SJCRH30 (cell line): Measurements from ENCODE around the gene KLHL7. TPM values are rescaled to one million over a fixed set of nuclear protein-coding genes. Genes with fewer than 3 reads are reported as not detected.
A peak's percentile ranks its signal among the peaks of the same experiment; 100 is the strongest.
"Not testable (repeated sequence)": the region's sequence is repeated elsewhere in the genome, so short reads cannot be mapped to it uniquely, and the experiment has no call there.

Experiments used
- DNase-seq, 2 experiments: peaks; one replicate each; pipeline ENCODE4 v3.0.0-alpha.2; 2015 to 2020
- H3K27ac ChIP-seq: fragments of 250-450 bp; sonication (Bioruptor Pico); 2 replicates; pipeline ENCODE4 v1.5.1; 2020; ENCODE audit warnings: mild to moderate bottlenecking, moderate library complexity
- H3K27me3 ChIP-seq: fragments of 250-450 bp; sonication (Bioruptor Pico); 2 replicates; pipeline ENCODE4 v1.5.1; 2020; ENCODE audit warnings: mild to moderate bottlenecking, moderate library complexity
- H3K36me3 ChIP-seq: fragments of 250-450 bp; sonication (Bioruptor Pico); 2 replicates; pipeline ENCODE4 v1.5.1; 2020; ENCODE audit warnings: mild to moderate bottlenecking, moderate library complexity
- H3K4me1 ChIP-seq: fragments of 250-450 bp; sonication (Bioruptor Pico); 2 replicates; pipeline ENCODE4 v1.5.1; 2020; ENCODE audit warnings: mild to moderate bottlenecking, moderate library complexity
- H3K4me3 ChIP-seq: fragments of 250-450 bp; sonication (Bioruptor Pico); 2 replicates; pipeline ENCODE4 v1.5.1; 2020; ENCODE audit warnings: mild to moderate bottlenecking, moderate library complexity
- H3K9me3 ChIP-seq: fragments of 250-450 bp; sonication (Bioruptor Pico); replicated peaks from 2 replicates; pipeline ENCODE4 v1.5.1; 2020; ENCODE audit warnings: mild to moderate bottlenecking, moderate library complexity
- total RNA-seq: library from RNA; depleted of rRNA; stranded (reverse); fragments of >200 nt; shearing (Covaris generic); gene quantifications from 2 replicates; pipeline ENCODE4 v1.2.3, GENCODE V29; 2014

Gene KLHL7
- total RNA-seq, 1 experiment from 2014 or later = 38.6 TPM

DNA sequence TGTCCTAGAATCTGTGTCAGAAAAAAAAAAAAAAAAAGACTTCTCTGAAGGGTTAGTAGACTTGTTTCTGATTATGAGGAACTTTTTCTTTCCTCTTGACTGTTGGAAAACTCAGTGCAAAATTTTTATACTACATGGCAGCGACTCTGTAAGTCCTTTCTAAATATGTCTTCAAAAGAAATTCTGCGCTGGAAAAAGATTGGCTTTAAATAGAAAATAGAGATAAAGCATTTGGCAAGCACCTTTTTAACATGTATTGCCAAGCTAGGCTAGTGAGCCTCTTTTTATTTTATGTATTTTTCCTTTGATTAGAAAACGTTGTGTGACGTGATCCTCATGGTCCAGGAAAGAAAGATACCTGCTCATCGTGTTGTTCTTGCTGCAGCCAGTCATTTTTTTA lies 17.9 kb downstream of the KLHL7 start:
- Histone ChIP-seq H3K36me3 (peaks cover 13% of the 10 kb centered on the region; the same call in 1 of the 2 replicates), H3K4me1 (no peaks in the 10 kb centered on the region), H3K4me3 (no peak overlapping the region), H3K27me3 (no peaks in the 10 kb centered on the region), H3K9me3 (no peaks in the 10 kb centered on the region), H3K27ac (no peak overlapping the region)
- DNase-seq = no peak

DNA sequence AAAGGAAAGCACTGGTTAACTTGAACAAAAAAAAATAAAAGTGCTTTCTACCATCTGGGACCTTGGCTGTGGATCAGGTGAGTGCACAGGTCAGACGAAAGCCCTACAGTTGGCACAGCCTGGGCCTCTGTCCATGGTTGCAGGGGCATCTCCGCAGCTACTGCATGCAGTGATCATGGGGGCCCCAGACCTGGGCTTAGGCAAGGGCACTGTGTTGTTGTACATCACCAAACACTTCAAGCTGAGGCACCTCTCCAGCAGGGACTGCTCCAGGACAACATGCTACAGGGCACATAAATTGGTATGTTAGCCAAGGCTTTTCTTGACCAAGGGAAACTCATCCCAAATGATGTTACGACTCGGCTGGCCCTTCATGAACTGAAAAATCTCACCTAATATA lies 23.5 kb downstream of the KLHL7 start:
- no peaks in the 10 kb centered on the region for H3K4me1 ChIP-seq
- DNase-seq = no peak
- H3K27ac ChIP-seq = no peak overlapping the region
- H3K9me3 ChIP-seq = no peaks in the 10 kb centered on the region
- H3K27me3 ChIP-seq = no peaks in the 10 kb centered on the region
- H3K4me3 ChIP-seq = no peak overlapping the region
- peaks cover 12% of the 10 kb centered on the region; the same call in 1 of the 2 replicates for H3K36me3 ChIP-seq

- DNase-seq, H3K27me3 ChIP-seq, H3K9me3 ChIP-seq, H3K36me3 ChIP-seq, H3K4me1 ChIP-seq, H3K27ac ChIP-seq, H3K4me3 ChIP-seq: not testable (repeated sequence)
Measured at GRCh38 chr7:23131799-23132198, 26.2 kb downstream of the KLHL7 start.

- H3K4me1 ChIP-seq = no peaks in the 10 kb centered on the region
- no peaks in the 10 kb centered on the region for H3K9me3 ChIP-seq
- H3K4me3 ChIP-seq = no peak overlapping the region
- DNase-seq = no peak
- H3K36me3 ChIP-seq = no peaks in the 10 kb centered on the region
- H3K27ac ChIP-seq = no peak overlapping the region
- no peaks in the 10 kb centered on the region for H3K27me3 ChIP-seq
Measured at GRCh38 chr7:23133797-23134196, 28.2 kb downstream of the KLHL7 start.

- no peaks in the 10 kb centered on the region for H3K4me1 ChIP-seq
- H3K4me3 ChIP-seq = no peak overlapping the region
- no peaks in the 10 kb centered on the region for H3K27me3 ChIP-seq
- DNase-seq = no peak
- H3K36me3 ChIP-seq = no peaks in the 10 kb centered on the region
- H3K9me3 ChIP-seq = no peaks in the 10 kb centered on the region
- no peak overlapping the region for H3K27ac ChIP-seq
Measured at GRCh38 chr7:23135755-23136154, 30.2 kb downstream of the KLHL7 start.

DNA sequence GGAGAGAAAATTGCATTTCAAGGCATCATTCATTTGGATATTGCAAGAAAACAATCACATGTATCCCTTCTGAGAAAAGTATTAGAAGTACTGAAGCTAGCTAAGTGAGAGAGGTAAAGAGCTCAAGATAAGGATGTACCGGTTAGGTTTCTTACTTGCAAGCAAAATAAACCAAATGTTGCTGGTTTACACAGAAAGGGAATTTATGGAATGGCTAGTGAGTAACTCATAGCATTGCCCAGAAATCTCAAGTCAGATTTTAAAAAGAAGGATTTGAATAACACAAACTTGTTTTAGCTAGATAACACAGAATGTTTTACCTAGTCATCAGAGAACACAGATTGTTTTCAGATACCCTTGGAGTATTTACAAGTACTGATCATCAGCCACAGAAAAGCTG lies 30.6 kb downstream of the KLHL7 start:
- Histone ChIP-seq H3K9me3 (no peaks in the 10 kb centered on the region), H3K27ac (no peak overlapping the region), H3K4me3 (no peak overlapping the region), H3K27me3 (no peaks in the 10 kb centered on the region), H3K4me1 (no peaks in the 10 kb centered on the region), H3K36me3 (no peaks in the 10 kb centered on the region)
- DNase-seq = no peak

DNA sequence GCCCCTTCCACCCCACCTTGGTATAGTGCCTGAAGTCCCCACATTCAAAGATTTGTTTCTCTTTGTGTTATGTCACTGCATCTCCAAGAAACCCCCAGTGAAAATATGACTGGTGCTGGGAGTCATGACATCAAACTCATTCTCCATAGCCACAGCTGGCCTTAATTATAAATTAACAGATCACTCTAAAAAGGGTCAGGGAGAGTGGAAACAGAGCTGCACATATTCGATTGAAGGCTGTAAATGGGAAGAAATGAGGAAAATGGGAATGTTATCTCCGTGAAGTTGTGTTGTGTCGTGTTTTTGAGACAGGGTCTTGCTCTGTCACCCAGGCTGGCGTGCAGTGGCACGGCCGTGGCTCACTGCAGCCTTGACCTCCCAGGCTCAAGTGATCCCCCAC lies 52.1 kb downstream of the KLHL7 start:
- DNase-seq = no peak
- Histone ChIP-seq H3K36me3 (no peaks in the 10 kb centered on the region; the same call in 1 of the 2 replicates), H3K4me3 (no peak overlapping the region), H3K27ac (no peak overlapping the region), H3K9me3 (no peaks in the 10 kb centered on the region), H3K4me1 (no peaks in the 10 kb centered on the region), H3K27me3 (no peaks in the 10 kb centered on the region)

- Histone ChIP-seq H3K9me3 (no peaks in the 10 kb centered on the region), H3K27ac (no peak overlapping the region), H3K27me3 (no peaks in the 10 kb centered on the region), H3K4me1 (no peaks in the 10 kb centered on the region), H3K36me3 (no peaks in the 10 kb centered on the region; the same call in 1 of the 2 replicates), H3K4me3 (no peak overlapping the region)
- DNase-seq = no peak
Measured at GRCh38 chr7:23158546-23158945, 53.0 kb downstream of the KLHL7 start.

DNA sequence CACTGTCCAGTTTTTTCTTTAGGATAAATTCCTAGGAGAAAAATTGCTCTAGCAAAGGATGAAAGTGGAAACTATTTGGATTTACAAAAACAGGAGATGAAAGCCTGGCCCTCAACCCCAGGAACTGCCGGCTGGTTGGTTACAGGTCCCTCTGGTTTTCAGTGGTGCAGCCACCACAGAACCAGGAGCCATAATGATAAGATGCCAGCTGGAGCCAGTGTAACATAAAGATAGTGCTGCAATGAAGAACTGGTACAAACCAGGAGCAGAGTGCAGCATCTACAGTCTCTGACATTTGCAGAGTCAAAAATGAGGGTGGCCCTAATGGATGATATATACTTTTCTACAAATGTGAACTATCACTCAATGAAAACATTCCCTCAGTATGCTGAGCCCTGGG lies 55.9 kb downstream of the KLHL7 start:
- Histone ChIP-seq H3K4me1 (no peaks in the 10 kb centered on the region), H3K9me3 (no peaks in the 10 kb centered on the region), H3K36me3 (no peaks in the 10 kb centered on the region), H3K27me3 (no peaks in the 10 kb centered on the region), H3K27ac (no peak overlapping the region), H3K4me3 (no peak overlapping the region)
- DNase-seq = no peak

- H3K27ac ChIP-seq = no peak overlapping the region
- H3K27me3 ChIP-seq = no peaks in the 10 kb centered on the region
Measured at GRCh38 chr7:23164846-23165245, 59.3 kb downstream of the KLHL7 start.

GRCh38 chr7:23165316-23165715 lies 59.7 kb downstream of the KLHL7 start:
- DNase-seq = no peak
- H3K27ac ChIP-seq = no peak overlapping the region

More at GRCh38 chr7:23164846-23165245, 59.3 kb downstream of the KLHL7 start:
- Histone ChIP-seq H3K9me3 (no peaks in the 10 kb centered on the region), H3K36me3 (no peaks in the 10 kb centered on the region; the same call in 1 of the 2 replicates), H3K4me1 (no peaks in the 10 kb centered on the region), H3K4me3 (no peak overlapping the region)
- no peak for DNase-seq

DNA sequence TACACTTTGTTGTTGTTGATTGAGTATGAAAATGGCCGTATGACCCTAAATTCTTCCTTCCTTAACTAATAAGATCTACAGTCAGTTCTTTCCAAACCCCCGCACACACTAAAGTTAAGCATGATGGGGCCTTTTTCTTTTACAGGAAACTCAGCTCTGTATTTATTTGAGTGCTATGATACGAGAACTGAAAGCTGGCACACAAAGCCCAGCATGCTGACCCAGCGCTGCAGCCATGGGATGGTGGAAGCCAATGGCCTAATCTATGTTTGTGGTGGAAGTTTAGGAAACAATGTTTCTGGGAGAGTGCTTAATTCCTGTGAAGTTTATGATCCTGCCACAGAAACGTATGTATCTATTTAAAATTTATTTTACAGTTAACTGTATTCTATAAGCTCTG lies 62.1 kb downstream of the KLHL7 start:
- no peaks in the 10 kb centered on the region for H3K4me1 ChIP-seq
- DNase-seq = no peak
- no peaks in the 10 kb centered on the region; the same call in 1 of the 2 replicates for H3K36me3 ChIP-seq
- no peaks in the 10 kb centered on the region for H3K27me3 ChIP-seq
- no peak overlapping the region for H3K27ac ChIP-seq
- no peak overlapping the region for H3K4me3 ChIP-seq
- no peaks in the 10 kb centered on the region for H3K9me3 ChIP-seq

More at GRCh38 chr7:23165316-23165715, 59.7 kb downstream of the KLHL7 start:
- H3K36me3 ChIP-seq = no peaks in the 10 kb centered on the region; the same call in 1 of the 2 replicates
- no peaks in the 10 kb centered on the region for H3K27me3 ChIP-seq
- no peaks in the 10 kb centered on the region for H3K4me1 ChIP-seq
- no peak overlapping the region for H3K4me3 ChIP-seq
- H3K9me3 ChIP-seq = no peaks in the 10 kb centered on the region

GRCh38 chr7:23168111-23168885 lies 62.7 kb downstream of the KLHL7 start:
- H3K27ac ChIP-seq = no peak overlapping the region
- no peaks in the 10 kb centered on the region for H3K4me1 ChIP-seq
- H3K36me3 ChIP-seq = no peaks in the 10 kb centered on the region; the same call in 1 of the 2 replicates
- H3K27me3 ChIP-seq = no peaks in the 10 kb centered on the region
- H3K4me3 ChIP-seq = no peak overlapping the region
- no peak for DNase-seq
- no peaks in the 10 kb centered on the region for H3K9me3 ChIP-seq

GRCh38 chr7:23175938-23176337 lies 70.4 kb downstream of the KLHL7 start:
- no peak overlapping the region for H3K27ac ChIP-seq

DNA sequence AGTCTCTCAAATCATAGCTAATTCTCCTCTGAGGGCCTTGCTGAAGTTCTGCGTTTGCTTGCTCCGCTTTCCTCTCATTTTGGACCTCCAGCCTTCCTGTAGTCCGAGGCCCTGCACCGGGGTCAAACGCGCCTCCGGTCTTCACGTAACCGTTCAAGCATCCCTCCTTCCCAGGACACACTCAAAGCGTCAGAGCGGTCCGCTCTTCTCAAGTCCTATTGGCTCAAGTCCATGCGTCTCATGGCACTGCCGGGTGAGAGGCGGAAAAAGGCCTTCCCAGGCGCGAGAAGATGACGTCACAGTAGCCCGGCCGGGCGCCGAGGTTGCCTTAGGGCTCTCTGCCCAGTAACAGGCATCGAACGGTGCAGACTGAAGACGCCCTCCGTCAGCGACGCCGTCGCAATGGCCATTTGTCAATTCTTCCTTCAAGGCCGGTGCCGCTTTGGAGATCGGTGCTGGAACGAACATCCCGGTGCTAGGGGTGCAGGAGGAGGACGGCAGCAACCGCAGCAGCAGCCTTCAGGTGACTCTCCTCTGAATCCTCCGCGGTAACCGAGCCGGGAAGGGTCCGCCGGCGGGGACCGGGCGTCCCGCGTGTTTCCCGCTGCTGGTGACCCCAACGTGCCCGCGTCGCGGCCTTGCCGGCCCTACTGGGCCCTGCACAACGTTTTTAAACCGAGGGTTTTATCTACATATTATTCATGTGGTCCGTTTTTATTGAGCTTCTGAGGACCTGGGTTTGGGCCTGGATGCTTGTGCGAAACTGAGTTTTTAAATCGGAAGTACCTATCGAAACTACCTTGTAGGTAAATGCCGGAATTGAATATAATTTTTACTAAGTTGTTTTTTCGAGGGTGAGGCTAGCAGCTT lies 76.3 kb downstream of the KLHL7 start, which contains the start of gene NUP42:
NUP42 (plus strand) TSS at position 365 of the 870 bp plus-strand sequence; CDS start at position 403, 38 bp downstream.
- DNase-seq = peak; percentile 99 to 100
- no peaks in the 10 kb centered on the region for H3K4me1 ChIP-seq

More at GRCh38 chr7:23175938-23176337, 70.4 kb downstream of the KLHL7 start:
- Histone ChIP-seq H3K9me3 (no peaks in the 10 kb centered on the region), H3K36me3 (no peaks in the 10 kb centered on the region), H3K27me3 (no peaks in the 10 kb centered on the region), H3K4me1 (no peaks in the 10 kb centered on the region), H3K4me3 (no peak overlapping the region)
- DNase-seq = no peak

More for the DNA sequence above, 76.3 kb downstream of the KLHL7 start, which contains the start of gene NUP42:
- Histone ChIP-seq H3K27me3 (no peaks in the 10 kb centered on the region), H3K4me3 (peak within 1 kb of the TSS; percentile 93), H3K9me3 (no peaks in the 10 kb centered on the region), H3K36me3 (peaks cover 26% of the 10 kb centered on the region), H3K27ac (peak within 1 kb of the TSS; percentile 80)
